Measurements from ENCODE around the gene PLEKHM3.

- TF ChIP-seq CTCF (IDR thresholded peaks at IDR 0.05) (no peak), POLR2A (IDR thresholded peaks at IDR 0.05) (no peak), EP300 (IDR thresholded peaks at IDR 0.05) (no peak)
Observed at GRCh38 chr2:208049006-208049405, 23.7 kb upstream of the PLEKHM3 start.
